Lung (tissue), 12 donors: ENCODE measurements around the gene ARHGEF17. TPM values are rescaled to one million over a fixed set of nuclear protein-coding genes. Genes with fewer than 3 reads are reported as not detected.

Experiments used
- ATAC-seq: fragments of 200-7000 bp; cut with Tn5 transposase; one replicate; pipeline ENCODE4 v1.9.1; 2020; ENCODE audit warnings: moderate number of reproducible peaks; ENCODE audit not compliant: insufficient read depth, low FRiP score
- DNase-seq, 3 donors: peaks; one replicate each; pipeline ENCODE4 v3.0.0-alpha.2; 2013 to 2017
- H3K27ac ChIP-seq, 2 donors: one replicate each; pipeline ENCODE4 v1.5.1; 2013; ENCODE audit warnings: mild to moderate bottlenecking in 2 of 2, moderate library complexity in 2 of 2, control low read depth in 1 of 2, inconsistent platforms in 1 of 2, low read depth in 1 of 2, low read length in 1 of 2
- H3K27me3 ChIP-seq, 3 donors: one replicate each; pipeline ENCODE4 v1.5.1; 2013; ENCODE audit warnings: low read length in 2 of 3; ENCODE audit not compliant: control insufficient read depth in 3 of 3, insufficient read depth in 3 of 3
- H3K36me3 ChIP-seq, 4 donors: one replicate each; pipeline ENCODE4 v1.5.1; 2013; ENCODE audit warnings: low read length in 4 of 4, mild to moderate bottlenecking in 1 of 4, moderate library complexity in 1 of 4; ENCODE audit not compliant: control insufficient read depth in 4 of 4, insufficient read depth in 4 of 4
- H3K4me1 ChIP-seq, 5 donors: one replicate each; pipeline ENCODE4 v1.5.1; 2013; ENCODE audit warnings: low read length in 5 of 5, mild to moderate bottlenecking in 2 of 5, moderate library complexity in 1 of 5; ENCODE audit not compliant: control insufficient read depth in 5 of 5, insufficient read depth in 5 of 5
- H3K4me3 ChIP-seq: one replicate; pipeline ENCODE4 v1.5.1; 2013; ENCODE audit warnings: mild to moderate bottlenecking, control low read depth, moderate library complexity
- H3K9ac ChIP-seq, 2 donors: one replicate each; pipeline ENCODE4 v1.5.1; 2013; ENCODE audit warnings: low read length in 2 of 2, control low read depth in 1 of 2; ENCODE audit not compliant: insufficient read depth in 1 of 2
- H3K9me3 ChIP-seq, 4 donors: one replicate each; pipeline ENCODE4 v1.5.1; 2013; ENCODE audit warnings: low read length in 3 of 4, mild to moderate bottlenecking in 1 of 4, moderate library complexity in 1 of 4; ENCODE audit not compliant: control insufficient read depth in 4 of 4, insufficient read depth in 3 of 4
- CTCF ChIP-seq: IDR thresholded peaks from 2 replicates; pipeline ENCODE4 v1.5.1; 2012; ENCODE audit warnings: mild to moderate bottlenecking; ENCODE audit errors: control extremely low read depth, extremely low read depth
- WGBS, 2 donors: extraction: QIAGEN DNeasy Blood & Tissue Kit; methylation state at CpG; one replicate each; pipeline ENCODE4 v1.1.7; 2013; 5-methylcytosine and 5-hydroxymethylcytosine counted together
- polyA plus RNA-seq, 2 donors: library from polyadenylated mRNA; stranded (reverse); fragments of 200-250 nt; gene quantifications; one replicate each; pipeline ENCODE4 v1.2.1, GENCODE V29; 2013
- total RNA-seq, 2 donors: library from RNA; depleted of rRNA in 1 of 2; stranded (reverse); fragments of >200 nt in 1 of 2; gene quantifications; one replicate each; pipeline ENCODE4 v1.2.1, GENCODE V29; 2014 to 2021
- donor health status: control.
- donor health status: control.
- donor health status: Bipolar disorder and iron deficiency.
- donor health status: healthy.
- donor health status: DM: yes; HTN: yes; CAD: no.

Gene ARHGEF17
- total and polyA plus RNA-seq, 4 donors: 27.9 to 74.6 (median 53.5) TPM

GRCh38 chr11:73412308-73412707, 104.2 kb downstream of the ARHGEF17 start:
- no peak overlapping the region for H3K4me3 ChIP-seq
- DNase-seq (no peak), ATAC-seq (no peak)
- H3K27me3 ChIP-seq: no peaks in the 10 kb centered on the region
- H3K9ac ChIP-seq: no peak overlapping the region
- H3K9me3 ChIP-seq: no peaks in the 10 kb centered on the region
- WGBS, 2 donors: 67 to 85% methylated on average over 3 of the region's 3 CpGs
- H3K36me3 ChIP-seq: peaks cover 6 to 19% (median 15%) of the 10 kb centered on the region in 4 donors
- peaks cover 0 to 9% (median 0%) of the 10 kb centered on the region in 5 donors for H3K4me1 ChIP-seq
- H3K27ac ChIP-seq: no peak overlapping the region
- no peak for TF ChIP-seq CTCF

- ATAC-seq: no peak
Measured at GRCh38 chr11:73413256-73413655, 105.2 kb downstream of the ARHGEF17 start.

GRCh38 chr11:73414977-73415651, 107.0 kb downstream of the ARHGEF17 start:
- no peaks in the 10 kb centered on the region for H3K9me3 ChIP-seq
- no peak overlapping the region for H3K4me3 ChIP-seq
- H3K27ac ChIP-seq: peak overlapping the region in 1 of 2 donors; percentile 45
- H3K4me1 ChIP-seq: peaks cover 0 to 9% (median 0%) of the 10 kb centered on the region in 5 donors
- 20 to 53% methylated on average over 1 of the region's 1 CpG for WGBS, 2 donors
- TF ChIP-seq CTCF: no peak
- H3K27me3 ChIP-seq: no peaks in the 10 kb centered on the region
- H3K36me3 ChIP-seq: peaks cover 3 to 6% (median 5%) of the 10 kb centered on the region in 4 donors
- no peak overlapping the region for H3K9ac ChIP-seq
- DNase-seq (peak in 1 of 3 donors; percentile 35), ATAC-seq (no peak)

More at GRCh38 chr11:73413256-73413655, 105.2 kb downstream of the ARHGEF17 start:
- H3K27ac ChIP-seq: no peak overlapping the region
- TF ChIP-seq CTCF: no peak
- no peak for DNase-seq
- H3K9ac ChIP-seq: no peak overlapping the region
- WGBS, 2 donors: 78 to 92% methylated on average over 2 of the region's 2 CpGs
- no peaks in the 10 kb centered on the region for H3K9me3 ChIP-seq
- H3K36me3 ChIP-seq: peaks cover 6 to 16% (median 13%) of the 10 kb centered on the region in 4 donors
- peaks cover 0 to 9% (median 0%) of the 10 kb centered on the region in 5 donors for H3K4me1 ChIP-seq
- no peaks in the 10 kb centered on the region for H3K27me3 ChIP-seq
- no peak overlapping the region for H3K4me3 ChIP-seq
